ENCODE results near the gene GABRD. TPM values are rescaled to one million over a fixed set of nuclear protein-coding genes. Genes with fewer than 3 reads are reported as not detected.

GABRD gene
- total RNA-seq, 2 donors from 2014 or later: not detected

DNA sequence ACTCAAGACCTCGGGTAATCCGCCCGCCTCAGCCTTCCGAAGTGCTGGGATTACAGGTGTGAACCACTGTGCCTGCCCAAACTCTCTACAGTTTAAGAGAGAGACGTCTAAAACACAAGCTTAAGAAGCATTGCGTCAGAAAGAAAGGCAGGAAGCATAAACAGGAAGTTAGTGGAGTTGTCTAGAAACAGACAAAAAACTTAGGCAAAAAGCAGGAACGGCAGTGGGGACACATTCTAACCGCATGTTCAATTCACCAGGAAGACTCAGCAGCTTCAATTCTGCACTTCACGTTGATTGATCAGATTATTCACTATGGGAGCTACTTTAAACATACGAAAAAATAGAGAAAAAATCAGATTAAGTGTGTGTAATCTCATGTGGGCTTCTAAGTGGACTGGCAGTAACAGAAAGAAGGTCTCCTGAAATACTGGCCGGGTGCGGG lies 22.9 kb upstream of the GABRD start:
- Mint-ChIP-seq H3K36me3 (ENCODE audit: low read depth) (no peaks in the 10 kb centered on the region), H3K4me3 (no peak overlapping the region), H3K27ac (no peak overlapping the region)

DNA sequence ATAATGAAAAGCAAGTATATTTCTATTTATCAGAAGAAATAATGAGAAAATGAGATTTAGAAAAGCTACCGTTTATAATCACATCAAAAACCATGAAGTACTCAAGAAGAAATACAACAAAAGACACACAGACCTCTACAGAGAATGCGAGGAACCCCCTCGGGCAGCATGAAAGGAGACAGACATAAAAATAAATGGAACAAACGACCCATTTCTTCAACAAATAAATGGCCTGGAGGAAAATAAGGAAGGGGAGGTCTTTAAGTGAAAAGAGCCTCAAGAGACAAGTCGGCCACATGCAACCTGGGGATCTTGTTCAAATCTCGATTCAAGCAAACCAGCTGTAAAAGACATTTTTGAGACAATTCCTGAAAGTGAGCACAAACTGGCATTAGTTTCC lies 21.6 kb upstream of the GABRD start:
- Mint-ChIP-seq H3K27me3 (peaks cover 25% of the 10 kb centered on the region), H3K27ac (no peak overlapping the region), H3K9me3 (no peaks in the 10 kb centered on the region), H3K4me1 (peaks cover 5% of the 10 kb centered on the region), H3K4me3 (no peak overlapping the region), H3K36me3 (ENCODE audit: low read depth) (no peaks in the 10 kb centered on the region)
- ATAC-seq (replicated peaks): no peak

More for the DNA sequence above, 22.9 kb upstream of the GABRD start:
- no peaks in the 10 kb centered on the region for H3K9me3 Mint-ChIP-seq
- no peak for ATAC-seq (replicated peaks)
- peaks cover 5% of the 10 kb centered on the region for H3K4me1 Mint-ChIP-seq
- H3K27me3 Mint-ChIP-seq: peaks cover 18% of the 10 kb centered on the region

DNA sequence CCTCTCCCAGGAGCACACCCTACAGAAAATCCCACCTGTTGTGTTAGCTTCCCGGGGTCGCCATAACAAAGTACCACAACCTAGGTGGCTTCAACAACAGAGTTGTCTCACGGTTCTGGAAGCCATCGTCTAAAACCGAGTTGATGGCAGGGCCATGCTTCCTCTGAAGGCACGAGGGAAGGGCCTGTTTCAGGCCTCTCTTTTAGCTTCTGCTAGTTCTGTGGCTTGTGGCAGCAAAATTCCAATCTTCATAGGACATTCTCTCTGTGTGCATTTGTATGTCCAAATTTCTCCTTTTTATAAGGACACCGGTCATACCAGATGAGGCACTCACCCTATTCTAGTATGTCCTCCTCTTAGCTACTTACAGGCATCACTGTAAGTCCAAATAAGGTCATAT lies 18.7 kb upstream of the GABRD start:
- H3K27ac Mint-ChIP-seq: no peak overlapping the region
- H3K4me1 Mint-ChIP-seq: peaks cover 5% of the 10 kb centered on the region
- peaks cover 28% of the 10 kb centered on the region for H3K27me3 Mint-ChIP-seq
- no peak overlapping the region for H3K4me3 Mint-ChIP-seq
- no peaks in the 10 kb centered on the region for H3K36me3 Mint-ChIP-seq (ENCODE audit: low read depth)
- no peak for ATAC-seq (replicated peaks)
- no peaks in the 10 kb centered on the region for H3K9me3 Mint-ChIP-seq

DNA sequence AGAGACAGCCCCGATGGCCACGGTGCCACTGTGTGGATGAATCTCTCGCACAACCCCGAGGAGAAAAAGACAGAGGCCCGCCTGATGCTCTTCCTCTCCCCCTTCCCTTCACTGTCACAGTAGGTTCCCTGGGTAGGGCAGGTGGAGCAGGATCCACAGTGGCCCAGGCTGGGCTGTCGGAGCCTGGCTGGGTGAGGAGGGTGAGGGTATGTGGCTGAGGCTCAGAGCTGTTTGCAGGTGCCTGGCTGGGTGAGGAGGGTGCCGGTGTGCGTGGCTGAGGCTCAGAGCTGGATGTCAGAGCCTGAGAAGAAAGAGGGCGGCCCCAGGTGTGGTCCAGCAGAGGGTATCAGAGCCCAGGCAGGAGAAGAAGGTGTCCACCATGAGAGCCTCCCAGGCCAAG lies 18.3 kb upstream of the GABRD start:
- Mint-ChIP-seq H3K36me3 (ENCODE audit: low read depth) (no peaks in the 10 kb centered on the region), H3K4me3 (no peak overlapping the region), H3K27me3 (peaks cover 32% of the 10 kb centered on the region), H3K9me3 (no peaks in the 10 kb centered on the region), H3K27ac (no peak overlapping the region), H3K4me1 (peaks cover 5% of the 10 kb centered on the region)
- no peak for ATAC-seq (replicated peaks)

DNA sequence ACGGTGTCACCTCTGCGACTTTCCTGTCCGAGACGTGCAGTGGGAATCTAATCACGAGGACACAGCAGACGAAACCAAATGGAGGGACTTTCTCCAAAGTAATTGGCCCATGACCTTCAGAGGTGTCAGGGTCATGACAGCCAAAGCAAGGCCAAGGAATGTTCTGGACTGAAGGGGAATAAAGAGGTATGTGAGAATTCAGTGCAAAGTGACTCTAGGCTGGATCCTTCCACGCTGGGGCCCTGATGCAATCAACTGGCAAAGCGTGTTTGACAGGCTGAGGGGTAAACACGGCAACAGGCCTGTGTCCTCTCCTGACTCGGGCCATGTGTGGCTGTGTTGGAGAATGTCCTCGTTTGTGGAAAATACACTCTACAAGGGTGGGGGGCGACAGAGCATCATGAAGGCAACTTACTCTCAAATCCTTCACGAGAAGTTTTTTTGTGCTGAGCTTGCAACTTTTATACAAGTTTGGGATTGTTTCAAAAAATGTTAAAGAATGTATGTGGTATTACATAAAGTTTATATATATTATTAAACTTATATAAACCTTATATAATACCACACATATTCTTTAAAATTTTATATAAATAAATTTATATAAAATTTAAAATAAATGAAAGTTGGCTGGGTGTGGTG lies 17.3 kb upstream of the GABRD start:
- H3K36me3 Mint-ChIP-seq (ENCODE audit: low read depth): no peaks in the 10 kb centered on the region
- no peaks in the 10 kb centered on the region for H3K4me1 Mint-ChIP-seq
- no peaks in the 10 kb centered on the region for H3K9me3 Mint-ChIP-seq
- no peak overlapping the region for H3K27ac Mint-ChIP-seq
- H3K27me3 Mint-ChIP-seq: peaks cover 34% of the 10 kb centered on the region
- ATAC-seq (replicated peaks): no peak
- no peak overlapping the region for H3K4me3 Mint-ChIP-seq

DNA sequence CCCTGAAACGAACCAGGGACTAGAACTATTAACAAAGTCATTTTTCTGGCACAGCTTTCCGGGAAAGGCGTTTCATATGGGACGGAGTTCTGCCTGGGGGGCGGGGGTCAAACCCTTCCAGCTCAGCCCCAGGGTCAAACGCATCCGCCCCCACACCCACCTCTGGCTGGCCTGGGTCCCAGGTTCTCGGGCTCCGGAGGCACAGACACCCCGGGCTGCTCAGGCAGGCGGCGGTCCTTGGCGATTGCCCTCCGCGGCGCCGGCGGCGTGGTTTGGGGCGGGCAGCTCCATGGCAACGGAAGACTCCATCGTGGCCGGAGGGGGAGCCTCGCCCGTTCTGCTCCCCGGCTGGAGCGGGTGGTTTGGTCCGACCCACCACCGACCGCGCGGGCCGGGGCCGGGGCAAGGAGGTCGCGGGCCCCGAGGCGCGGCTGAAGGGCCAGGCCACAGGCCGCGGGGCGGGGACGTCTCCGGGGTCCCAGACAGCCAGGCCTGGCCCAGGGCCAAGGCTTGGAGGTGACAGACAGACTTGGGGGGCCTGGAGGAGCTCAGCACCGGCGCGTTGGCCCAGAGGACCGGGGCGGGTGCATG lies 15.5 kb upstream of the GABRD start, which contains the start of gene CFAP74:
CFAP74 (minus strand) TSS at position 246 of the 591 bp plus-strand sequence. CDS start 12,830 bp downstream, outside the sequence.
- Mint-ChIP-seq H3K9me3 (no peaks in the 10 kb centered on the region), H3K4me3 (no peak within 1 kb of the TSS), H3K27ac (no peak within 1 kb of the TSS), H3K27me3 (peaks cover 30% of the 10 kb centered on the region), H3K4me1 (no peaks in the 10 kb centered on the region), H3K36me3 (ENCODE audit: low read depth) (no peaks in the 10 kb centered on the region)
- no peak for ATAC-seq (replicated peaks)

DNA sequence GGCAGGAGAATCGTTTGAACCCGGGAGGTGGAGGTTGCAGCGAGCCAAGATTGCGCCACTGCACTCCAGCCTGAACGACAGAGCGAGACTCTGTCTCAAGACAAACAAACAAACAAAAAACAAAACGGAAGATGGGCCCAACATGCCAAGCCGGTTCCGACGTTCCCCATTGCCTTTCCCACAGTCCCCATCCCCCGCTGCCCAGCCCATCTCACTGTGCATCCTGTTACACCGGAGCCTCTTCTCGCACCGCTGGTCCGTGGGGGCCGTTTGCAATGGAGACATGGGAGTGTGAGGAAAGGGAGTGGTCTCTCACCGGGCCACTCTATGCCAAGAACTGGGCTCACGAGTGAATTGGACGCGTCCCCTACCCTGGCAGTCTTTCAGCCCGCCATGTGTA lies 14.3 kb upstream of the GABRD start:
- no peak for ATAC-seq (replicated peaks)
- Mint-ChIP-seq H3K27me3 (peaks cover 25% of the 10 kb centered on the region), H3K27ac (no peak overlapping the region), H3K4me1 (no peaks in the 10 kb centered on the region), H3K9me3 (no peaks in the 10 kb centered on the region), H3K36me3 (ENCODE audit: low read depth) (no peaks in the 10 kb centered on the region), H3K4me3 (no peak overlapping the region)

DNA sequence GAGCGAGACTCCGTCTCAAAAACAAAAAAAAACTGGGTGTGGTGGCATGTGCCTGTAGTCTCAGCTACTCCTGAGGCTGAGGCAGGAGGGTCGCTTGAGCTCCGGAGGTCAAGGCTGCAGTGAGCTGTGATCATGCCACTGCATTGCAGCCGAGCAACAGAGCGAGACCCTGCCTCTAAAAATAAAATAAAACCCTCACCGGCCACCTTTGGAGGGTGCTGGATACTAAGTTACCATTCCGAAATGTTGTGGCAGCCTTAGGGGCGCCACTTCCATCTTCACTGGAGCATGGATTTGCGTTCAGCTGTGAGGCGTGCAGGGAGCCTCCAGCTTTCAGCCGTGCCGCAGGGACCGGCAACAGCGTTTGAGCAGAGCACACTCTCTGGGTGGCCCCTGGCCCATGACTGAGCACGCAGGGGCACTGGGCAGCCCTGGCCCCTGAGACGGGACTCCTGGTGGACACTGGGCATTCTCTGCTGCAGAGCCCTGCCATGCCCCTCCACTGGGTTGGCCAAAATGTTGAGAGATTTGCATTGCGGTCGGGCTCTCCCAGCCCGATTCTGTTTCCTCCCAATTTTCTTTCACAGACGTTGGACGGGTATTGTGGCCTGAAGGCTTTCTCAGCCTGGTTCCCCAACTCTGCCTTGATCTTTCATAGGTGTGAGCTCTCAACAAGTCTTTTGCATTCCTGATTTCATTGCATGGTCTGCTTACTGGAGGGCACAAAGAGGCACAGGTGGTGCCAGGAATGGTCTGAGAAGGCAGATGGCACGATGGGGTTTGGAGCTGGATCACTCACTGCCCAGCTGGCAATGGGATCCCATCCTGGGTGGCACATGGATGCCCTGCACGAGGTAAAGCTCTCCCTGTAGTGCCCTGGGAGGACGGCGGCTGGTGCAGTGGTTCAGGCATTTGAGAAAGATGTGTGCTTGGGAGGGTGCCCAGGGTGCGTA lies 9.8 kb upstream of the GABRD start:
- Mint-ChIP-seq H3K4me3 (no peak overlapping the region), H3K27me3 (peaks cover 13% of the 10 kb centered on the region), H3K36me3 (ENCODE audit: low read depth) (no peaks in the 10 kb centered on the region), H3K27ac (no peak overlapping the region), H3K9me3 (no peaks in the 10 kb centered on the region), H3K4me1 (no peaks in the 10 kb centered on the region)
- ATAC-seq (replicated peaks): no peak

DNA sequence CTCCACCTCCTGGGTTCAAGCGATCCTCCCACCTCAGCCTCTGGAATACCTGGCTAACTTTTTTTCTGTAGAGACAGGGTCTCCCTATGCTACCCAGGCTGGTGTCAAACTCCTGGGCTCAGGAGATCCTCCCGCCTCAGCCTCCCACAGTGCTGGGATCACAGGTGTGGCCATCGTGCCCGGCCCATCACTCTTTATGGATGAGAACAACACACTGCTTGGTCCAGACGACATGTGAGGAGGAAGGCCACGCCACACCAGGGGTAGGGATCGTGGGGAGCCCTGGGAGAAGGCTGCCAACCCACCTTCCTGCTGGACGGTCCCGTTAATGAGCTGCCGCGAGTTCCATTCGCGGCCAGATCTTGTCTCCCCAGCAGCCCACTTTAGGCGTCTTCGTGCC lies 5.0 kb upstream of the GABRD start:
- no peaks in the 10 kb centered on the region for H3K9me3 Mint-ChIP-seq
- H3K36me3 Mint-ChIP-seq (ENCODE audit: low read depth): no peaks in the 10 kb centered on the region
- peaks cover 31% of the 10 kb centered on the region for H3K27me3 Mint-ChIP-seq

DNA sequence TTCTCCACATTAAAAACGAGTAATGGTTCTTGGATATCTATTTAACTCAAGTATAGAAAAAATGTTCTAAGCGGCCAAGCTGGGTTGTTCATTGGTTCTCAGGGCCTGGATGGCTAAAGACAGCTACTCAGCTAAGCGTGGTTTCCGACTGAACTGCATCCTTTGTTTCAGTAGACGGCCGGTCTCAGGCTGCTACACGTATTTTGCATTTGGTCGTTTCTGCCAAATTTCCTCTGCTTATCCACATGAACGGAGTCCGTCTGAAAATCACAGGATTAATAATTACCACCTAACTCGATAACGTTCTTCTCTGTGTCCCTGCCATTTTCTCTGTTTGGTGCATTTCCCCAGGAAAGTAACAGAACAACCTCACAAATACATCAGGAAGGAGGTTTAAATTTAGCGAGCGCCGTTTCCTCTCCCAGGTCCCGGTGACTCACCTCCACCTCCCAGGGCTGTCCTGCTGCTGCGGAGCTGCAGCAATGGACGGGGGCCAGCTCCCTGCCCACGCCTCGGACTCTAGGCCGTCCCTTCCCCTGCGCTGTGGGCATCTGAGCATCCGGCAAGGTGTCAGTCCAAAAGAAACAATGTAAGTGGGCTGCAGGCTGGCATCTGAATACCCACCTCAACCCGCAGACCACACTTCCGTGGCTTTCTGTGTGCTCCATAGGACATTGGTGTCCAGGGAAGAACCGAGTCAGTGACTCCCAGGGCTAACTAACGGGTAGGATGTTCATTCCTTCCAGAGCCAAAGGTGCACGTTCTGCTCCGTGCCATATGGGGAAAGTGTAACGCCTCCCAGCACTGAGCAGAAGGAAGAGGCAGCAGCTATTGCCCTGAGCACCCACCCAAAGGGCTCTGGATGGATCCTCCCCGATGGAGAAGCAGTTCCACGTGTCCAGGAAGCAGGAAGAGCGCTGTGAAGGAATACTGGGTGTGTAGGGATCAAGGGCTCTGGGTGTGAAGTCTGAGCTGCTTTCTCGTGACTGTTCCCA lies 4.1 kb upstream of the GABRD start:
- no peak for ATAC-seq (replicated peaks)
- Mint-ChIP-seq H3K27me3 (peaks cover 31% of the 10 kb centered on the region), H3K4me3 (no peak overlapping the region), H3K27ac (no peak overlapping the region), H3K36me3 (ENCODE audit: low read depth) (no peaks in the 10 kb centered on the region), H3K4me1 (no peaks in the 10 kb centered on the region), H3K9me3 (no peaks in the 10 kb centered on the region)

More for the DNA sequence above, 5.0 kb upstream of the GABRD start:
- H3K4me3 Mint-ChIP-seq: no peak overlapping the region
- no peak for ATAC-seq (replicated peaks)
- no peaks in the 10 kb centered on the region for H3K4me1 Mint-ChIP-seq
- H3K27ac Mint-ChIP-seq: no peak overlapping the region

DNA sequence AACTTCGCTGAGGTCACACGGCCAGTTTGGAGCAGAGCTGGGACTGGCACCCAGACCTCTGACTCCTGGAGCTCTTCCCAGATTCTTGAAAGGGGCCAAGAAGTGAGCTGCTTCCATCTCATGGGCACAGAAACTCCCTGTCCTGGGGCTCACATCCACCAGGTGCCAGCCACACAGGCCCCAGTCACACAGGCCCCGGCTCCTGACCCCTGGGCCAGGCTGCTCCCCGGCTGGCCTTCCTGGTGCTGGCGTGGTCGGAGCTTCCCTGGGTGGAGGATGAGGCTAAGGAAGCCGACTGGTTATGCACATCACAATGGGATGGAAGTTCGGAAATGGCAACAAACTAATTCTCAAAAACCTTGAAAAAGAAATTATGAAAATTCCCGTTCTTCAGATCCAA lies 3.0 kb upstream of the GABRD start:
- H3K27ac Mint-ChIP-seq: no peak overlapping the region
- H3K36me3 Mint-ChIP-seq (ENCODE audit: low read depth): no peaks in the 10 kb centered on the region
- H3K4me1 Mint-ChIP-seq: no peaks in the 10 kb centered on the region
- no peaks in the 10 kb centered on the region for H3K9me3 Mint-ChIP-seq
- peaks cover 35% of the 10 kb centered on the region for H3K27me3 Mint-ChIP-seq
- H3K4me3 Mint-ChIP-seq: no peak overlapping the region
- no peak for ATAC-seq (replicated peaks)

DNA sequence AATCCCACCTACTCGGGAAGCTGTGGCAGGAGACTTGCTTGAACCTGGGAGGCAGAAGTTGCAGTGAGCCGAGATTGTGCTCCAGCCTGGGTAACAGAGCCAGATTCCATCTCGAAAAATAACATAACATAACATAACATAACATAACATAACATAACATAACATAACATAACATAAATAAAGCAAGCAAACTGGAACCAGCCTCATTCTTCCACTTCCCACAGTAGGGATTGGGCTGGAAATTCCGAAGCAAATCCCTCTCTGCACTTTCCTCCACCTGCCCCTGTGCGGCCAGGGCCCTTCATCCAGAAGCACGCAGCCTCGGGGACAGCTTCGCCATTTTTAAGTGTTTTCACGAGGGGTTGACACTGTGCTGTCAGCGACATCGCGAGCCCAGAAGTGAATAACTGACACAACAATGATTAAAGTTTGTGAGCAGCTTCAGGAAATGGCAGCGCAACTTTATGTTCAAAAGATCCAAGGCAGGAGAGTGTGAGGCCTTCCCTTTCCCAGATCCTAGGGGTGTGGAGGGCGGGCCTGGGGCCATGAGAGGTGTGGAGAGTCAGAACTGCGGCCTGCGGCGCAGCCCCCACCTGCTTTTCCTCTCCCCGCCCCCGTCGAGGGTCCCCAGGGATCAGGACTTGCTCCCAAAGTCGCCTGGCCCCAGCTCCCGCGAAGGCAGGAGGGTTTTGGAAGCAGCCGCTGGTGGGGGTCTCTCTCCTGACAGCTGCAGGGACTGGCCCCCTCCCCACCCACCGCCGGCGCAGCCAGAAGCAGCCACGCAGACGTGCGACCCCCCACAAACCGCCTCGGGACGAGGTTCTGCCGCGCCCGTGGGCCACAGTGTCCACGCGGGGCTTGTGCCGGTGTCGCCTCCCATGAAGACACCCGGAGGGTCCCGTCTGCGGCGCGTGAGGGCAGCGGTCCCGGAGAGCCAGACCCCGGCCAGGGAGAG lies 651 bp upstream of the GABRD start:
- H3K9me3 Mint-ChIP-seq: no peaks in the 10 kb centered on the region
- peaks cover 36% of the 10 kb centered on the region for H3K27me3 Mint-ChIP-seq
- no peak for ATAC-seq (replicated peaks)
- no peaks in the 10 kb centered on the region for H3K36me3 Mint-ChIP-seq (ENCODE audit: low read depth)
- H3K27ac Mint-ChIP-seq: no peak overlapping the region
- H3K4me1 Mint-ChIP-seq: no peaks in the 10 kb centered on the region
- peak overlapping the region; percentile 29 for H3K4me3 Mint-ChIP-seq
